Measurements from ENCODE around the gene USH2A. TPM values are rescaled to one million over a fixed set of nuclear protein-coding genes. Genes with fewer than 3 reads are reported as not detected.

The USH2A gene
- total RNA-seq, 1 donor from 2014 or later: 0.14 TPM

DNA sequence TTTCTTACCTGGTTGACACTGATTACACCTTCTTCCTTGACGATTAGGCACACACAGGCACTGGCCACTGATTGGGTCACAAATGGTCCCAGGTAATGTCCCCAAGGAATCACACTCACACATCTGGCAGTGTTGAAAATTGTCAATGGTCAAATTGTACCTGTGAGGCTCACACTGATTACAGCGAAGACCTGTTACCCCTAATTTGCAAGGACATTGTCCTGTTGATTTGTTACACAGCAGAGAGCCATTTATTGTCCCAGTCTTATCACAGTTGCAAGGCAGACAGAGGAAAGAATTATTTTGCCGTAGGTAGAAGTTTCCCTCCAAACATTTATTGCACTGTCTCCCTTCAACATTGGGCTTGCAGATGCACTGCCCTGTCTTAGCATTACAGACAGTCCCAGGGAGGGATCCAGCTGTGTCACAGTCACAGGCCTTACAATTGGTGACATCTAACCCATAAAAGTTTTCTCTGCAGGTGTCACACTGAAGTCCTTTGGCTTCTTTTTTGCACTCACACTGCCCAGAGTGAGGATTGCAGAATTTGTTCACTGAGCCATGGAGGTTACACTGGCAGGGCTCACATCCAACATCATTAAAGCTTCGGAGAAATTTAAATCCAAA is 176.6 kb downstream of the USH2A start:
- H3K9me3 Mint-ChIP-seq: no peaks in the 10 kb centered on the region
- no peak overlapping the region for H3K27ac Mint-ChIP-seq (ENCODE audit: unreplicated experiment)
- no peak for DNase-seq (ENCODE audit: low read depth, low spot score)

DNA sequence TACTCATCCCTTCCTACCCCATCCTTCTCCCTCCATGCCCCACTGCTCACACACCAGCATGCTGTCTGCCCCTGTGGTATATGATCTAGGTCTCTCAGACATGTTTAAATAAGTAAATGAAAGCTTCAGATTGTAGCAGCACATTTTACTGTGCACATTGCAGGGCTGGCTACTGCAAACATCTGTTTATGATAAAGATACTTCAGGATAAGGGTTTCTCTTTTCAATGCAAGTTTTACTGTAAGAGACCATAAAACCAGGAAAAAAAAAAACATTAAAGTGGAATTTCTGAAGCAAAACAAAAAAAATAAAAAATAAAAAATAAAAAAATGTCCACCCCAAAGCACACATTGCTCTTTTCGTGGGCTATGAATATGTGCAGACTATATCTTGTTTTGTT is 184.4 kb downstream of the USH2A start:
- no peaks in the 10 kb centered on the region for H3K36me3 Mint-ChIP-seq (ENCODE audit: low read depth)
- no peaks in the 10 kb centered on the region for H3K27me3 Mint-ChIP-seq (ENCODE audit: low read depth)
- H3K4me1 Mint-ChIP-seq: no peaks in the 10 kb centered on the region
- TF ChIP-seq, protein P1, sequence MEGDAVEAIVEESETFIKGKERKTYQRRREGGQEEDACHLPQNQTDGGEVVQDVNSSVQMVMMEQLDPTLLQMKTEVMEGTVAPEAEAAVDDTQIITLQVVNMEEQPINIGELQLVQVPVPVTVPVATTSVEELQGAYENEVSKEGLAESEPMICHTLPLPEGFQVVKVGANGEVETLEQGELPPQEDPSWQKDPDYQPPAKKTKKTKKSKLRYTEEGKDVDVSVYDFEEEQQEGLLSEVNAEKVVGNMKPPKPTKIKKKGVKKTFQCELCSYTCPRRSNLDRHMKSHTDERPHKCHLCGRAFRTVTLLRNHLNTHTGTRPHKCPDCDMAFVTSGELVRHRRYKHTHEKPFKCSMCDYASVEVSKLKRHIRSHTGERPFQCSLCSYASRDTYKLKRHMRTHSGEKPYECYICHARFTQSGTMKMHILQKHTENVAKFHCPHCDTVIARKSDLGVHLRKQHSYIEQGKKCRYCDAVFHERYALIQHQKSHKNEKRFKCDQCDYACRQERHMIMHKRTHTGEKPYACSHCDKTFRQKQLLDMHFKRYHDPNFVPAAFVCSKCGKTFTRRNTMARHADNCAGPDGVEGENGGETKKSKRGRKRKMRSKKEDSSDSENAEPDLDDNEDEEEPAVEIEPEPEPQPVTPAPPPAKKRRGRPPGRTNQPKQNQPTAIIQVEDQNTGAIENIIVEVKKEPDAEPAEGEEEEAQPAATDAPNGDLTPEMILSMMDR (conservative IDR thresholded peaks at IDR 0.05): no peak
- no peaks in the 10 kb centered on the region for H3K9me3 Mint-ChIP-seq
- H3K4me3 Mint-ChIP-seq: no peak overlapping the region
- no peak overlapping the region for H3K27ac Mint-ChIP-seq (ENCODE audit: unreplicated experiment)
- DNase-seq (ENCODE audit: low read depth, low spot score): no peak

More for the DNA sequence above, 176.6 kb downstream of the USH2A start:
- no peaks in the 10 kb centered on the region for H3K27me3 Mint-ChIP-seq (ENCODE audit: low read depth)
- H3K4me3 Mint-ChIP-seq: no peak overlapping the region
- TF ChIP-seq, protein P1 (conservative IDR thresholded peaks at IDR 0.05): no peak
- no peaks in the 10 kb centered on the region for H3K36me3 Mint-ChIP-seq (ENCODE audit: low read depth)
- H3K4me1 Mint-ChIP-seq: no peaks in the 10 kb centered on the region

DNA sequence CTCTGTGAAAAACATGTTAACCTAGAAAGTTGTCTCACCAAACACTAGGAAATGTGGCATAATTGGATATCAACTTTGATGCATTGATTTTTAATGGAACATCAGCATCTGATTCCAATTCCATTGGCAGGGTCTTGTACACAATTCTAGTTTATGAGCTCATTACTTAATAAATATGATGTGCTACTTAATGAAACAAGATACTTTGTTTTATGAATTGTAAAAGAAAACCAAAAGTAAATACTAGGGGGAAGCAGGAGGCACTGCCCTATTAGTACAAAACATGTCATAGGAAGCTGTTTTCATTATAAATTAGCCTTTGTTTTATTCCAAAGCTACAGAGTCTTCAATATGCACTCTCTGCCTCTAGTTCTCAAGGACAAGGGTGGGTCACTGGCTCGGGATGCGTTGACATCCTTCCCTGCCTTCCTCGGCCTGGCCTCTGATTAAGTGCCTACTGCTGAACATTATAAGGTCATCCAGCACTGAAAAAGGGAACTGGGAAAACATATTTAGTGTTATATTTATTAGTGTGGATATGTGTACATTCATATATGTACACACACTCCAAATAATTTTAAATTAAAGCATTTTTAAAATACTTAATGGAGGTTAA is 185.2 kb downstream of the USH2A start:
- no peaks in the 10 kb centered on the region for H3K9me3 Mint-ChIP-seq
- no peaks in the 10 kb centered on the region for H3K27me3 Mint-ChIP-seq (ENCODE audit: low read depth)
- H3K4me1 Mint-ChIP-seq: no peaks in the 10 kb centered on the region
- no peak overlapping the region for H3K4me3 Mint-ChIP-seq
- TF ChIP-seq, protein P1 (conservative IDR thresholded peaks at IDR 0.05): no peak
- no peak for DNase-seq (ENCODE audit: low read depth, low spot score)
- no peak overlapping the region for H3K27ac Mint-ChIP-seq (ENCODE audit: unreplicated experiment)
- H3K36me3 Mint-ChIP-seq (ENCODE audit: low read depth): no peaks in the 10 kb centered on the region

DNA sequence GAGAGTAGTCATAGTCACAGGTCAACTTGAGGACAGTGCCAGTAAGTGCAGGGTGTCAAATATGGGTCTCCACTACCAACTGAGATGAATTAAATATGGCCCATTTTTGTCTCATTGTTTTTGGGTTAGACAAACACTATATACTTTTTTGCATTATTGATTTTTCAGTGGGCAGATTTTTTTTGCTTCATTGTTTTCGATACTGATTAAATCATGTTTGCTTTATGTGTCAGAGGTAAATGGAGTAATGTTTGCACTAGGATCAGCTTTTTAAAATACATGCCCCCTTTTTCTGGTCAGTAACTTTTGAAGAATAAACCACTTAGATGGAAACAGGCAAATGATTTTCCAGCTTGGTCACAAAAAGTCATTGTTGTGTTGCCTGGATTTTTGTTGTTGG is 199.0 kb downstream of the USH2A start:
- H3K4me3 Mint-ChIP-seq: no peak overlapping the region

DNA sequence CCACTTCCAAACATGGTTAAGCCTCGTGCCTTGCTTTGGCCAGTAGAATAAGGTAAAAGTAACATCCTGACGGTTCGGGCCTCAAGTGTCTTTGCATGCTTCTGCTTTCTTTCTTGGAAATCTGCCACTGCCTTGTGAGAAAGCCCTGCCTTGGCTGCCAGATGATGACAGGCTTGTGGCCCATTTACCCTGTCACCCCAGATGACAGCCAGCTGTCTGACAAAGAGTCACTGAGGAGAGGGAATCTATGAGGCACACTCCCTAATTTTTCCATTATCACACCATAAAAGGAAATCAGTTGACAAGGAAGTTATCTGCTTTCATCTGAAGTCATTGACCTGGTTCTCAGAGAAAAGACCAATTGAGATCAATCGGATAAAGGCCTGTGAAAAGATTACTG is 199.8 kb downstream of the USH2A start:
- no peak overlapping the region for H3K27ac Mint-ChIP-seq (ENCODE audit: unreplicated experiment)
- no peak overlapping the region for H3K4me3 Mint-ChIP-seq
- DNase-seq (ENCODE audit: low read depth, low spot score): no peak
- no peaks in the 10 kb centered on the region for H3K9me3 Mint-ChIP-seq
- TF ChIP-seq, protein P1 (conservative IDR thresholded peaks at IDR 0.05): no peak
- no peaks in the 10 kb centered on the region for H3K36me3 Mint-ChIP-seq (ENCODE audit: low read depth)
- no peaks in the 10 kb centered on the region for H3K27me3 Mint-ChIP-seq (ENCODE audit: low read depth)
- peaks cover 6% of the 10 kb centered on the region for H3K4me1 Mint-ChIP-seq

More for the DNA sequence above, 199.0 kb downstream of the USH2A start:
- Mint-ChIP-seq H3K36me3 (ENCODE audit: low read depth) (no peaks in the 10 kb centered on the region), H3K4me1 (peaks cover 6% of the 10 kb centered on the region), H3K27ac (ENCODE audit: unreplicated experiment) (no peak overlapping the region), H3K27me3 (ENCODE audit: low read depth) (no peaks in the 10 kb centered on the region), H3K9me3 (no peaks in the 10 kb centered on the region)
- DNase-seq (ENCODE audit: low read depth, low spot score): no peak
- TF ChIP-seq, protein P1 (conservative IDR thresholded peaks at IDR 0.05): no peak

Measured in neural crest cell (in vitro differentiated cells).